ENCODE data around the gene NEDD9. TPM values are rescaled to one million over a fixed set of nuclear protein-coding genes. Genes with fewer than 3 reads are reported as not detected.

The NEDD9 gene
- total RNA-seq, 2 experiments from 2014 or later, result 60.1 to 64.8 TPM

- Mint-ChIP-seq H3K27ac (no peak overlapping the region), H3K27me3 (no peaks in the 10 kb centered on the region), H3K4me3 (no peak overlapping the region), H3K9me3 (no peaks in the 10 kb centered on the region), H3K4me1 (no peaks in the 10 kb centered on the region), H3K36me3 (ENCODE audit: low read depth) (peaks cover 83% of the 10 kb centered on the region)
- ChIA-PET POLR2A (interaction anchor here (1.9 kb wide), 1 partner anchor 13 kb away, joined by 5 read pairs; no protein-coding TSS in a partner anchor), CTCF (interaction anchor here (1.5 kb wide), 1 partner anchor 13 kb away, joined by 4 read pairs; no protein-coding TSS in a partner anchor)
- DNase-seq, result no peak
Measured at GRCh38 chr6:11185204-11185842, 47.1 kb downstream of the NEDD9 start.

DNA sequence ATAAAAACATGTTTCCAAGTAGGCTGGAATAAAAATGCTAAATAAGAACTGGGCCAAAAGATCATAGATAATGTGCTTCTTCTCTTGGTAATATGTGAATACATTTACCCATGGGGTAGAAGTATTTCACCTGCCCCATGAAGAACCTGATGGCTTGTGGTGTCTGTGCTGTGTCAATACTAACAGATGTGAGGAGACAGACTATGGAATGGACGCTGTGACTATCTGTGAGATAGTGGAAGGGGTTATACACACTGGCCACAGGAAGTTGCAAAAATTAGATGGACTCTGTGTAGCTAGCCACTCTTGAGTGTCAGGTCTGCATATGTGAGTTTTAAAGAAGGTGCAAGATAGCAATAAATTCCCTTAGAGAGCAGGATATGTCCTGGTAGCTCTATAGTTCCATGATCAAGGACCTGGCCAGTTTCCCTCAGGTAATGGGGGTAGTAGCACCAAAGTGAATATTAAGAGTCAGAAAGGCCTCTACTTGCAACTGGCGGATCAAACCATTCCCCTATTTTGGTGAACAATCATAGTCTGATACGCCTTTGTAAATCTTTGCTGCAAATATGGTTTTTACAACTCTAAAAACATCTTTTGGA, 48.6 kb downstream of the NEDD9 start:
- Mint-ChIP-seq H3K27ac (no peak overlapping the region), H3K27me3 (no peaks in the 10 kb centered on the region), H3K4me1 (no peaks in the 10 kb centered on the region), H3K36me3 (ENCODE audit: low read depth) (peaks cover 69% of the 10 kb centered on the region), H3K9me3 (no peaks in the 10 kb centered on the region), H3K4me3 (no peak overlapping the region)
- CTCF ChIA-PET, result interaction anchor here (0.6 to 1.5 kb wide), 2 partner anchors 9 to 39 kb away, joined by 3 read pairs; no protein-coding TSS in a partner anchor
- POLR2A ChIA-PET, result interaction anchor here (0.6 to 1.9 kb wide), 2 partner anchors 15 to 230 kb away, joined by 5 to 6 read pairs; no protein-coding TSS in a partner anchor
- no peak for DNase-seq

- ChIA-PET CTCF (interaction anchor here (0.8 kb wide), 1 partner anchor 9 kb away, joined by 3 read pairs; no protein-coding TSS in a partner anchor), POLR2A (no interaction called here)
- no peaks in the 10 kb centered on the region for H3K4me1 Mint-ChIP-seq
- DNase-seq, result no peak
- H3K27me3 Mint-ChIP-seq, result no peaks in the 10 kb centered on the region
- no peak overlapping the region for H3K4me3 Mint-ChIP-seq
- no peaks in the 10 kb centered on the region for H3K9me3 Mint-ChIP-seq
- H3K27ac Mint-ChIP-seq, result no peak overlapping the region
- peaks cover 46% of the 10 kb centered on the region for H3K36me3 Mint-ChIP-seq (ENCODE audit: low read depth)
Measured at GRCh38 chr6:11181478-11182136, 50.9 kb downstream of the NEDD9 start.

DNA sequence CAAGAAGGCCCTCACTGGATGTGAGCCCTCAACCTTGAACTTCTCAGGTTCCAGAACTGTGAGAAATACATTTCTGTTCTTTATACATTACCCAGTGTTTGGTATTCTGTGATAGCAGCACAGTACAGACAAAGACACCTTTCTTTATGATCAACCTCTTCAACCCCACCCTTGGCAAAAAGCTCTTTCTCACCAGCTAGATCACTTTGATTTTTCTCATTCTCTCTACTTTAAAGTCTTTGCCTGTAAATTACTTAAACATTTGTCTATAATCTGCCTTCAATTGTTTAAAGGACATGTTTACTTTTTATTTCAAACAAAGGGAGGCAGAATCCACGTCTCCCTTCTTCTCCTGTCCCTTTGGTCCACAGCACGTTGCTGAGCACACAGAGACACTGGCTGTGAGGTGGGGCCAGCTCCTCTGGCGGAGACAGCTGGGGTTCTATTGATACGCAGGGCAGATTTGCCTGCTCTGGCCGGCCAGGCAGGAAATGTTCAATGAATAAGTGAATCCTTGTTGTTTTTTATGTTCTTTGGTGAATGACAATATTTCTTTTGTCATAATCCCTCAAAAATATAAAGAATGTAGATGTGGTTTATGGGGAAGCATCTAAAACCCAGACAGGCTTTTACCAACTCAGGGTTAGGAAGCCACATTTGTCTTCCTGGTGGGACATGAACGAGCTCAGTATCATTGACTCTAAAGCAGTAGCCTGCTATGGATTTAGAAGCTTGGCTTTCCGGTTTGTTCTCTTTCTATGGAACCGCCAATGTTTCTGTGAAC, 52.9 kb downstream of the NEDD9 start:
- no peak overlapping the region for H3K4me3 Mint-ChIP-seq
- no peaks in the 10 kb centered on the region for H3K9me3 Mint-ChIP-seq
- peaks cover 28% of the 10 kb centered on the region for H3K36me3 Mint-ChIP-seq (ENCODE audit: low read depth)
- ChIA-PET POLR2A (interaction anchor here (1.4 to 2.1 kb wide), 3 partner anchors 19 to 56 kb away, joined by 3 to 5 read pairs (median 3); partner anchors contain the start of gene NEDD9), CTCF (no interaction called here)
- no peak for DNase-seq
- H3K27me3 Mint-ChIP-seq, result no peaks in the 10 kb centered on the region
- H3K27ac Mint-ChIP-seq, result no peak overlapping the region
- no peaks in the 10 kb centered on the region for H3K4me1 Mint-ChIP-seq

GRCh38 chr6:11179088-11179418, 53.4 kb downstream of the NEDD9 start:
- no peaks in the 10 kb centered on the region for H3K9me3 Mint-ChIP-seq
- ChIA-PET POLR2A (interaction anchor here (1.4 to 2.1 kb wide), 2 partner anchors 20 to 54 kb away, joined by 3 to 5 read pairs; partner anchors contain the start of gene NEDD9), CTCF (no interaction called here)
- no peak overlapping the region for H3K27ac Mint-ChIP-seq
- no peak overlapping the region for H3K4me3 Mint-ChIP-seq
- H3K27me3 Mint-ChIP-seq, result no peaks in the 10 kb centered on the region
- DNase-seq, result no peak
- peaks cover 23% of the 10 kb centered on the region for H3K36me3 Mint-ChIP-seq (ENCODE audit: low read depth)
- H3K4me1 Mint-ChIP-seq, result no peaks in the 10 kb centered on the region

GRCh38 chr6:11177271-11177670, 55.2 kb downstream of the NEDD9 start:
- Mint-ChIP-seq H3K4me3 (no peak overlapping the region), H3K9me3 (no peaks in the 10 kb centered on the region), H3K27me3 (no peaks in the 10 kb centered on the region), H3K27ac (no peak overlapping the region), H3K36me3 (ENCODE audit: low read depth) (peaks cover 6% of the 10 kb centered on the region), H3K4me1 (peaks cover 5% of the 10 kb centered on the region)
- ChIA-PET POLR2A (interaction anchor here (1.8 kb wide), 1 partner anchor 22 kb away, joined by 4 read pairs; no protein-coding TSS in a partner anchor), CTCF (interaction anchor here (0.7 to 1.0 kb wide), 2 partner anchors 319 to 399 kb away, joined by 3 read pairs; no protein-coding TSS in a partner anchor)
- no peak for DNase-seq

DNA sequence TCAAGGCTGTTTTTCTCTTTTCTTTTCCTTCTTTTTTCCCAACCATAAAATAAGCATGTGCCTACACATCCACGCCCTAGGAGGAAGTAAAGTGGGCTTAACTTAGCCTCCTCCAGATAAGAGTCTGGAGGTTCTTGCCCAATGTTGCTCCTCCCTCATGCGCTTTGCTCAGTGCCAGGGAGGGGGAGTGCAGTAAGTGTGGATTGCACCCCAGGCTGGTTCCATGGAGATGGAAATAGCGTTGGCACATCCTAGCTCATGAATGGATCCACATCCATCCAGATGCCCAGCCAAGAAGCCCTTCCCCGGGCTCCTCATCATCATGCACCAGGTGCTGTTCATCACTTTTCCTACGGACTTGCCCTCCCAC, 58.2 kb downstream of the NEDD9 start:
- Mint-ChIP-seq H3K9me3 (no peaks in the 10 kb centered on the region), H3K4me3 (no peak overlapping the region), H3K36me3 (ENCODE audit: low read depth) (no peaks in the 10 kb centered on the region), H3K27me3 (no peaks in the 10 kb centered on the region), H3K27ac (no peak overlapping the region), H3K4me1 (peaks cover 10% of the 10 kb centered on the region)
- CTCF ChIA-PET, result interaction anchor here (1.0 to 2.2 kb wide), 3 partner anchors 11 to 323 kb away, joined by 3 to 6 read pairs (median 4); no protein-coding TSS in a partner anchor
- no peak for DNase-seq
- POLR2A ChIA-PET, result no interaction called here

DNA sequence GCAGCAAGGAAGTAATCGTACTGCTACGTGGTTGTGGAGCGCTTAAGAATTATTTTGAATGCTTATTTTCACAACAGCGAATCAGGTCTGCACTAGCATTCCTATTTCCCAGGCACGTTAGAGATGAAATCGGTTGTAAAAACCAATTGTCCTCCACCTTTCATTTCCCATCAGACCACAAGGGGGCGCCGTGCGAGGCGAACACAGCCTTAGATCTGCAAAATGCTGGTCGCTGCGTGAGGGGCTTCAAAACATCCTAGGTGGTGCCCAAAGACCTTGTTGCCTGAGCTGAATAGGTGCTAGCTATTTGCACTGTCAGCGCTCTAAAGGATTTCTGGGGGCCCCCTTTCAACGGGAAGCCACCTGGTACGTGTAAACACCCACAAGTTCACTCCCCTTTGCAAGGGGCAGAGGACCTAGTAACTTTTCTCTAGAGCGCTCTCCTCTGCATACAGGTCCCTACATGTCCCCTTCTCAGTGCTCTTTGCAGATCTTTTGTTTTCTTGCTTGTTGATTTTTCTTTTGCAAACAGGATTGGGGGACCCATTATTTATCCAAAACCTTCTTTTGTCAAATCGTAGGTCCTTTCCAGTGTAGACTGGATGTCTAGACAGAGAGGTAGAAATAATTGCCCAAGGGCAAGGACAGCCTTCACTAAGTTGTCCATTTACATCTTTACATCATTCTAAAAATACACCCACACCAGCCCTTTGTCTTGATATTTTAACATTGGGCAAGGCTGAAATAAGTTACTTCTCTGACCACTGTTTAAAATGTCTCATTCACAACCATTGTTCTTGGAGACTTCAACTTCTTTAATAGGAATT, 59.8 kb downstream of the NEDD9 start:
- no peak overlapping the region for H3K4me3 Mint-ChIP-seq
- peak; percentile 77 for DNase-seq
- H3K27ac Mint-ChIP-seq, result no peak overlapping the region
- CTCF ChIA-PET, result interaction anchor here (0.6 to 3.3 kb wide), 25 partner anchors 8 to 337 kb away, joined by 3 to 27 read pairs (median 4); partner anchors contain the start of gene NEDD9
- POLR2A ChIA-PET, result interaction anchor here (0.8 to 1.4 kb wide), 4 partner anchors 49 to 209 kb away, joined by 3 to 5 read pairs (median 3); no protein-coding TSS in a partner anchor
- no peaks in the 10 kb centered on the region for H3K9me3 Mint-ChIP-seq
- no peaks in the 10 kb centered on the region for H3K36me3 Mint-ChIP-seq (ENCODE audit: low read depth)
- H3K4me1 Mint-ChIP-seq, result peaks cover 10% of the 10 kb centered on the region
- no peaks in the 10 kb centered on the region for H3K27me3 Mint-ChIP-seq

DNA sequence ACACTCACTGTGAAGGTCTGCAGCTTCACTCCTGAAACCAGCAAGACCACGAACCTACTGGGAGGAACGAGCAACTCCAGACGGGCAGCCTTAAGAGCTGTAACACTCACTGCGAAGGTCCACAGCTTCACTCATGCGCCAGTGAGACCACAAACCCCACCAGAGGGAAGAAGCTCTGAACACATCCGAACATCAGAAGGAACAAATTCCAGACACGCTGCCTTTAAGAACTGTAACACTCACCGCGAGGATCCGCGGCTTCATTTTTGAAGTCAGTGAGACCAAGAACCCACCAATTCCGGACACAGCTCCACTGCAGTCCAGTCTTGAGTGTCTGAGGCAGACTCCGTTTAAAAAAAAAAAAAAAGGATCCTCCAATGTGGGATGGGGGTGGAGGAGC, 60.5 kb downstream of the NEDD9 start:
- Mint-ChIP-seq H3K27ac (no peak overlapping the region), H3K4me1 (peaks cover 10% of the 10 kb centered on the region), H3K4me3 (no peak overlapping the region), H3K36me3 (ENCODE audit: low read depth) (no peaks in the 10 kb centered on the region), H3K27me3 (no peaks in the 10 kb centered on the region), H3K9me3 (no peaks in the 10 kb centered on the region)
- CTCF ChIA-PET, result interaction anchor here (0.8 to 3.3 kb wide), 27 partner anchors 9 to 338 kb away, joined by 3 to 27 read pairs (median 4); partner anchors contain the start of gene NEDD9
- POLR2A ChIA-PET, result interaction anchor here (0.8 to 1.4 kb wide), 4 partner anchors 50 to 210 kb away, joined by 3 to 5 read pairs (median 3); no protein-coding TSS in a partner anchor
- no peak for DNase-seq

- CTCF ChIA-PET, result interaction anchor here (1.1 to 1.6 kb wide), 2 partner anchors 24 to 328 kb away, joined by 3 to 4 read pairs; no protein-coding TSS in a partner anchor
- Mint-ChIP-seq H3K9me3 (no peaks in the 10 kb centered on the region), H3K4me1 (peaks cover 32% of the 10 kb centered on the region), H3K27me3 (no peaks in the 10 kb centered on the region), H3K36me3 (ENCODE audit: low read depth) (no peaks in the 10 kb centered on the region), H3K4me3 (no peak overlapping the region), H3K27ac (no peak overlapping the region)
- POLR2A ChIA-PET, result no interaction called here
- DNase-seq, result no peak
Measured at GRCh38 chr6:11168091-11168635, 64.3 kb downstream of the NEDD9 start.

DNA sequence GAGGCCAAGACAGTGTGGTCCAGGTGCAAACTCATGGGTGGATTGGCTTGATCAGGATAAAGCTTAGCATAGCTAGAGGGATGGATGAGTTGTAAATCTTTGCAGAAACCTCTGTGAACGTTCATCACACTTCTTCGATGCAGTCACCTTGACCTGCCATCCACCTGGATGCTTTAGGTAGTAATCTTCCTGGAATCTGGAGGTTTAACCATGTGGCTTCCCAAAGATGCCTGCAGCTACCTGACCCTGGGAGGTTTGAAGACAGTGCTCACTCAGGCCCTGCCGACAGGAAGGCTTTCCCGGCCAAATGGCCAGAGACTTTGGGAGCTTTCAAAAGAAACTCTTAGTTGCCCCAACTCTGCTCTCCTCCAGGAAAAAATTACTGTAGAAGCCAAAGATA, 65.5 kb downstream of the NEDD9 start:
- no peak for DNase-seq
- CTCF ChIA-PET, result interaction anchor here (1.6 kb wide), 2 partner anchors 23 to 250 kb away, joined by 3 read pairs; no protein-coding TSS in a partner anchor
- Mint-ChIP-seq H3K4me1 (peaks cover 27% of the 10 kb centered on the region), H3K36me3 (ENCODE audit: low read depth) (no peaks in the 10 kb centered on the region), H3K27me3 (no peaks in the 10 kb centered on the region), H3K4me3 (no peak overlapping the region), H3K9me3 (no peaks in the 10 kb centered on the region), H3K27ac (no peak overlapping the region)
- POLR2A ChIA-PET, result interaction anchor here (0.7 to 1.3 kb wide), 2 partner anchors 66 to 246 kb away, joined by 3 to 5 read pairs; partner anchors contain the start of gene NEDD9
